HG02588 (cell line): ENCODE results near the gene UGT1A7.
"Not testable (repeated sequence)": the region's sequence is repeated elsewhere in the genome, so short reads cannot be mapped to it uniquely, and the experiment has no call there.

ENCODE experiments used
- ATAC-seq: cut with Tn5 transposase; IDR thresholded peaks from one replicate; pipeline ENCODE4 v1.9.1; 2021; ENCODE audit warnings: mild to moderate bottlenecking, moderate library complexity; ENCODE audit not compliant: unreplicated experiment

UGT1A7 gene

DNA sequence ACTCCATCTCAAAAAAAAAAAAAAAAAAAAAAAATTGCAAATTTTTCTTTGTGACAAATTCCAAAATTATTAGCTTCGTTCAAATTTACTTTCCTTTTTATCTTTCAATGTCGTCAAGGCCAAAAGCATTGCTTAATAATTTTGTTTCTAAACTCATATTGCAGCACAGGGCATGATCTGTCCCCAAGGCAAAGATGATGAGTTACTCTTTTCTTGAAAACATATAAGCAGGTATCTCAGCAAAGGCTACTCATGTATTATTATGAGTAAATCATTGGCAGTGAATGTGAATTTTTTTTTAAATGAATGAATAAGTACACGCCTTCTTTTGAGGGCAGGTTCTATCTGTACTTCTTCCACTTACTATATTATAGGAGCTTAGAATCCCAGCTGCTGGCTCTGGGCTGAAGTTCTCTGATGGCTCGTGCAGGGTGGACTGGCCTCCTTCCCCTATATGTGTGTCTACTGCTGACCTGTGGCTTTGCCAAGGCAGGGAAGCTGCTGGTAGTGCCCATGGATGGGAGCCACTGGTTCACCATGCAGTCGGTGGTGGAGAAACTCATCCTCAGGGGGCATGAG, at the start of gene UGT1A7:
Gene UGT1A7, plus strand, starts transcription at position 381 of the 579 bp plus-strand sequence. Its CDS starts 37 bp downstream, at position 418.
- no peak for ATAC-seq

DNA sequence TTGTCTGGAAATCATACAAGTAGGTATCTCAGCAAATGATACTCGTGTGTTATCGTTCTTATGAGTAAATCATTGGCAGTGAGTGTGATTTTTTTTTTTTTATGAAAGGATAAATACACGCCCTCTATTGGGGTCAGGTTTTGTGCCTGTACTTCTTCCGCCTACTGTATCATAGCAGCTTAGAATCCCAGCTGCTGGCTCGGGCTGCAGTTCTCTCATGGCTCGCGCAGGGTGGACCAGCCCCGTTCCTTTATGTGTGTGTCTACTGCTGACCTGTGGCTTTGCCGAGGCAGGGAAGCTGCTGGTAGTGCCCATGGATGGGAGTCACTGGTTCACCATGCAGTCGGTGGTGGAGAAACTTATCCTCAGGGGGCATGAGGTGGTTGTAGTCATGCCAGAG, 45.4 kb upstream of the UGT1A7 start, which contains the start of gene UGT1A10:
Gene UGT1A10, plus strand, starts transcription at position 143 of the 400 bp plus-strand sequence. Its CDS starts 75 bp downstream, at position 218.
- ATAC-seq = not testable (repeated sequence)

DNA sequence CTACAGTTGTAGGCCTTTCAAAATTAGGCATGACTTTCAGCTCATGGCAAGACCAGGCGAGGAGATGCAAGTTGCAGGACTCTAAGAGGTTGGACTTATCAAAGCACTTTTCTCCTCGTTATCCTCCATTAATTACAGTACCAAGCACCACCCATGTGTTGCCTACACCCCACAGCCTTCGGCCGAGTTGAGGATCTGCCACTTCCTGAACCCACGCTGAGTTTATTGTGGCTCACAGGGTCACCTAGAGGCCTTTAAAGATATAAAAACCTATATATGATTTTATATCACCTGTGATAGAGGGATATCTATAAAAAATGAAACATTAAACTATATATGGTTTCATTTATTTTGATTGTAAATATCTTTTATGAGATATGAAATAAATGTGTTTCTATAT, 42.9 kb upstream of the UGT1A7 start:
- ATAC-seq = no peak

DNA sequence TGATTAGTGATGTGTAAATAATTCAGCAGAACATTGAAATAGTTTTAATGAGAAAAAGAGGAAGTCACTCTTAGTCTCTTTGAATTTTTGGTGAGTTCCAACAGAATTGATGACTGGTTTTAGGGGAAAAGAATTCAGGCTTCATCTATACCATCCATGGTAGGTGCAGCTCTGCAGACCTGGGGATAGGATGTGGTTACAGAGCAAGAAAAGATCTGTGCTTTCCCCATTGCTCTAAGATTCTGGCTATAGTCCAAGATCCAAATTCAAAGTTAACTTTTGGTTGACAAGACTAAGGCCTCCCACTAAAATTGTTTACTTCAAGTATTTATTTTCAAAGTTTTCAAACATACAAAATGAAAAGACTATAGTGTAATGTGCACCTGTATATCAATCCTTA, 41.8 kb upstream of the UGT1A7 start:
- no peak for ATAC-seq

DNA sequence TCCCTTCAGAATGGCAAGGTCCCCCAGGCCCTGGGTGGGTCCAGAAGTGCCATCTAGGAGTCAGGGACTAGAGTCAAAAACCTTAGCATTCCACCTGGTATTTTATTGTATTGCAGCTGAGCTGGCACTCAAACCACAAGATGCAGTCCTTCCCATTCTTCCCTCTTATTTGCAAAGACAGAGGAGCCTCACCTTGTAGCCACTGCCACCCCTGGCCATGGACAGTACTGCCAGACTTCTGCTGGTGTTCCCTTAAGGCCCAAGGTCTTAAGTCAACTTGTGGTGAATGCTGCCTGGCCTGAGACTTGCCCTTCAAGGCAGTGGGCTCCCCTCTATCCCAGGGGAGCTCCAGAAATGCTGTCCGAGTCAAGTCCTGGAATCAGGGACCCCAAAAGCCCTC, 38.6 kb upstream of the UGT1A7 start:
- ATAC-seq = no peak

DNA sequence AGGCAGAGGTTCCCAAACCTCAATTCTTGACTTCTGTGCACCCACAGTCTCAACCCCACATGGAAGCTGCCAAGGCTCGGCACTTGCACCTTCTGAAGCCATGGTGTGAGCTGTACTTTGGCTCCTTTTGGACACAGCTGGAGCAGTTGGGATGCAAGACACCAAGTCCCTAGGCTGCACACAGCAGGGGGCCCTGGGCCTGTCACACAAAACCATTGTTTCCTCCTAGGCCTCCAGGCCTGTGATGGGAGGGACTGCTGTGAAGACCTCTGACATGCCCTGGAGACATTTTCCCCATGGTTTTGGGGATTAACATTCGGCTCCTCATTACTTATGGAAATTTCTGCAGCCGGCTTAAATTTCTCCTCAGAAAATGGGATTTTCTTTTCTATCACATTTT, 35.7 kb upstream of the UGT1A7 start:
- ATAC-seq = not testable (repeated sequence)

DNA sequence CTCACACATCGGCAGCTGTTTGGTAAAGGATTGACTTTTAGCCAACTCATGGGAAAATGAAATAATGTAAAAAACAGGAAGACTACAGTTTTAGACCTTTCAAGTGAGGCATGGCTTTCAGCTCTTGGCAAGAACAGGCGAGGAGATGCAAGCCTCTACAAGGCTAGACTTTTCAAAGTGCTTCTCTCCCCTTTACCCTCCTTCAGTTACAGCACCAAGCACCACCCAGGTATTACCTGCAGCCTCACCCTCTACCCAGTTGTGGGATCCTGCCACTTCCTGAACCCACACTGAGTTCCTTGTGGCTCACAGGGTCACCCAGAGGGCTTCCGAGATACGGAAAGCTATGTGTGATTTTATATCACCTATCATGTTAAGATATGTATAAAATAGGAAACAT, 30.7 kb upstream of the UGT1A7 start:
- ATAC-seq = no peak

DNA sequence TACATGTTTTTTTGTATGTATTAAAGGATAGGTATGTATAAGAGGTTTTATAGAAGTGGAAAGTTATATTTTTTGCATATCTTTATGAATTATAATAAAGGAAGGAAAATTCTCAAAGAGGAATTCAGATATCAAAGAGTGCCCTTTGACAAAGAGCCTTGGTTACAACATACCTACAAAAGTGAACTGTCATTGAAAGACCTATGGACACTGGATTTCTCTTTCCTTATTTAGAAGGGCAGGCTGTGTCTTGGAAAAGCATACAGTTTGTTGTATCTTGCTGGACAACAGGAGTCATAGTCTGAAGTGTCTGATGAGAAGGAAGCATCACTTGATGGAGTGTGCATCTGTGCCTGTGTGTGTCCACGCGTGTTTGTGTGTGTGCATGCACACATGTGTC, 30.3 kb upstream of the UGT1A7 start:
- ATAC-seq = no peak

DNA sequence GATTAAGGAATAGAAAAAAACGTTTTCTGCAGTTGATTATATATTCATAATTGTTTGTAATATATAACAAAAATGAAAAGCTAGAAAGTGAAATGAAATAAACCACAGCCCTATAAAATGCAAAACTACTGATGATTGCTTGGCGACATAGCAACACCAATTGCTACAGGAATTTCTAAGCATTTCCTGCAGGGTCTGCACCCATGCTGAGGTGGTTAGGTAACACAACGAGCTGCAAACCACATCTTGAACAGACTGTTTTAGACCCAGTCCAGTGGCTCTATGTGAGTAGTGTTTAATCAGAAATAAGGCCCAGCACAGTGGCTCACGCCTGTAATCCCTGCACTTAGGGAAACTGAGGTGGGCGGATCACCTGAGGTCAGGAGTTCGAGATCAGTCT, 27.2 kb upstream of the UGT1A7 start:
- no peak for ATAC-seq

DNA sequence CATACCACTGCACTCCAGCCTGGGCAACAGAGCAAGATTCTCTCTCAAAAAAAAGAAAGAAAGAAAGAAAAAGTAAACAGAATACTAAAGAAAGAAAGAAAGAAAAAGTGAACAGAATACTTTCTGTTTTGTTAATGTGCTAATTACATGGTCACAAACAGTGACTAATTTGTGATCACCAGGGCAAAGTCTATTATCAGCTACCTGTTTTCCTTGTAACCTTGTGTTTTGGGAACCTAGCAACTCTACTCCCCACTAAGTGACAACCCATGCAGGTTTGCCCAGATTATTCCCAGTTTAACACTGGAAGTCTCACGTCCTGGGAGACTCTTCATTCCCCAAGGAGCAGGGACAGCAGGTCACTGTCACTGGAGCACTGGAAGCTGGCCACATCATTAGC, 26.7 kb upstream of the UGT1A7 start:
- no peak for ATAC-seq

DNA sequence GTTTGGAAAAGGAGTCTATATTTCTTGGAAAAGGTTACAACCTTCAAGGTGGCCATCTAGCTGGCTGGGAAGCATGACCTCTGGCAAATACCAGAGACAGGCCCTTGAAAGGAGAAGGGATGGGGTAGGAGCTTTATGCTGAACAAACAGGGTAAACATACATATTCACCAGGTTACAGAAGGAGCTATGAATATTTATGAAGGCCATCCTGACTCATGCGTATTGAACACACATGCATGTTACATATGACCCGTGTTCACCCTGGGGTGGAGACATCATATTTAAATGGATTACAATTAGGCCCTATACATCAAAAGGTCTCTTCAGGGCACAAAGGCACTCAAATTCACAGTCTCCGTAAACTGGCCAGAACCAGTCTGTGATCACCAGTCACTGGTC, 25.8 kb upstream of the UGT1A7 start:
- not testable (repeated sequence) for ATAC-seq

DNA sequence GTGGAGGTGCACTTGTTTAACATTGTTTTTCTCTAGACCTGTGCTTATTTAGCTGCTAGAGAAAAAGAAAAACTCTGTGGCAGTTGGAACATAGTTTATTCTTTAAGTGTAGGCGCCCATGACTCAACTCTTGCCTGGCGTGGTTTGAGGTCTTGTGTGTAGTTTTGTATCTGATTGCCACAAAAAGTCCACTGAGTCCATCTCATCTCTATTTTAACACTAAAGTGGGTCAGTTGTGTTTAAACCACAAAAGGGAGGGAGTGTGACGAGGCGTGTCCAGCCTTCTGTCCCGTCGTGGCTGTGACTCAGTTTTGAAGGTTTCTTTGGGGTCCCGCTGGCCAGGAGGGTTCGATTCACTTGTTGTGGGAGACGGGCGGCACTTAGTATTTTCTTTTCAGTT, 25.3 kb upstream of the UGT1A7 start:
- ATAC-seq = no peak

DNA sequence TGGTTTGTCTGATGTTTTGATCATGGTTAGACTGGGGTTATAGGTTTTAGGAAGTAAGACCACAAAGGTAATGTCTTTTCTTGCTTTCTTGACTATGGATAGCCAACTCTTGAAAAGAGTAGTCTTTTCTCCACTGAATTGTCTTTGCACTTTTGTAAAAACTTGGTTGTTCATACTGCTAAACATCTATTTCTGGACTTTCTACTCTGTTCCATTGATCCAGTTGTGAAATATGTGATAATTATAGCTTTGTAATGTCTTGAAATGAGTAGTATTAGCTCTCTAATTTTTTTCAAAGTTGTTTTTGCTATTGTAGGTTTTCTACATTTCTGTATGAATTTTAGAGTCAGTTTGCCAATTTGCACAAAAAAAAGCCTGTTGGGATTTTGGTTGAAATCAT, 23.1 kb upstream of the UGT1A7 start:
- ATAC-seq = no peak

DNA sequence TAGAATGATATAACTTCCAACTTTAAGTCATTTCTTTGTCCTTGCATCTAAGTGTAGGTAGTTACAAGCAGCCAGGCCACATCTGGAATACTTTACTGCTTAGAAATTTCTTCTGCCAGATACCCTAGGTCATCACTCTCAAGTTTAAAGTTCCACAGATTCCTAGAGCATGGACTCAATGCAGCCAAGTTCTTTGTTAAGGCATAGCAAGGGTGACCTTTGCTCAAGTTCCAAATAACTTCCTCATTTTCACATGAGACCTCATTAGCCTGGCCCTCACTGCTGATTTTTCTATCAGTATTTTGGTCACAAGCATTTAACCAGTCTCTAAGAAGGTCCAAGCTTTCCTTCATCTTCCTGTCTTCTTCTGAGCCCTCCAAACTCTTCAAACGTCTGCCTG, 17.8 kb upstream of the UGT1A7 start:
- ATAC-seq = no peak

DNA sequence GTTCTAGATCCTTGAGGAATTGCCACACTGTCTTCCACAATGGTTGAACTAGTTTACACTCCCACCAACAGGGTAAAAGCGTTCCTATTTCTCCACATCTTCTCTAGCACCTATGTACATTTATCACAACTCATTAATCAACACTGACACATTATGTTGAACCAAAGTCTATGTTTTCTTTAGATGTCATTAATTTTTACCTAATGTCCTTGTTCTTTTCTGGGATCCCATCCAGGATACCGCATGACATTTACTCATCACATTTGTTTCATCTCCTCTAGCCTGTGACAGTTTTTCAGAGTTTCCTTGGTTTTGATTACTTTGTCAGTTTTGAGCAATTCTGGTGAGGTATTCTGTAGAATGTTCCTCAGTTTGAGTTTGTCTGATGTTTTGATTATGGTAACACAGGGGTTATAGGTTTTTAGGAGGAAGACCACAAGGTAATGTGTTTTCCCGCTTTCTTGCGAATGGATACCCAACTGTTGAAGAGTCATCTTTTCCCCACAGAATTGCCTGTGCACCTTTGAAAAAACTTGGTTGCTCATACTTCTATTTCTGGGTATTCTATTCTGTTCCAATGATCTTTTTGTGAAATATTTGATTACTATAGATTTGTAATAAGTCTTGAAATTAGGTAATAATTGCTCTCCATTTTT, 13.0 kb upstream of the UGT1A7 start:
- ATAC-seq = no peak

DNA sequence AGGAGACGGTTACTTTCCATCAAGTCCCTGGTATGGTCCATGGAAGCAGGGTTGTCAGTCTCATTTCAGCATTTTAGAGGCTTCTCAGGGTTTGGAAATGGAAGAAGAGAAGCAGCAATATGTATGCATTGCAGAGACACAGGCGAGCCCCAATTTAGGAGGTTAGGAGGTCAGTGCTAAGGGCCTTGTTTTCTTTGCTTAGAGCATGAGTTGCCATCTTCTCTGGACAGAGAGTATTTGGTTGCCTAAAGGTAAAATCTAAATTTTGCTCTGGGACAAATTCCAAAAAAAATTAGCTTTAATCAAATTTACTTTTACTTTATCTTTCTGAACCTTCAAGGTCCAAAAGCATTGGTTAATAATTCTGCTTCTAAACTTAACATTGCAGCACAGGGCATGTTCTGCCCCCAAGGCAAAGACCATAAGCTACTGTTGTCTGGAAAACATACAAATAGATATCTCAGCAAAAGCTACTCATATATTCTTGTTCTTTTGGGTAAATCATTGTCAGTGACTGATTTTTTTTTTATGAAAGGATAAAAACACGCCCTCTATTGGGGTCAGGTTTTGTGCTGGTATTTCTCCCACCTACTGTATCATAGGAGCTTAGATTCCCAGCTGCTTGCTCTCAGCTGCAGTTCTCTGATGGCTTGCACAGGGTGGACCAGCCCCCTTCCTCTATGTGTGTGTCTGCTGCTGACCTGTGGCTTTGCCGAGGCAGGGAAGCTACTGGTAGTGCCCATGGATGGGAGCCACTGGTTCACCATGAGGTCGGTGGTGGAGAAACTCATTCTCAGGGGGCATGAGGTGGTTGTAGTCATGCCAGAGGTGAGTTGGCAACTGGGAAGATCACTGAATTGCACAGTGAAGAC, 10.2 kb upstream of the UGT1A7 start, which contains the start of gene UGT1A9:
Gene UGT1A9, plus strand, starts transcription at position 609 of the 872 bp plus-strand sequence. Its CDS starts 37 bp downstream, at position 646.
- ATAC-seq = no peak

DNA sequence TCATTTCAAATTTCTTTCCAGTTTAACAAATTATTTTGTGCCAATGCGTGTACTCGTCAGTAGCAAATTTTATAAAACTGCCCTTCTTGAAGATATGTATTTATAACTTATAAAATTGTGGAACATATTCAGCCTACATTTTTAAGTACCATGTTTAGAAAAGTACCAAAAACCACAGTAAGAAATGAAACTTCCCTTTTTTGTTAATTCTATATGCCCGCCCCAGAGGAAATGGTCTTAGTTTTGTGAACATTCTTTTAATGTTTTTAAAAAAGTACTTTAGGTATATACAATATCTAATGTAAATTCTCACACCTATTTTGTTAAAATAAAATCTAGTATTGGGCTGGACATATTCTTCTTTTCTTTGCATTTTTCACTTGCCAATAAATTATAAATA, 8.8 kb upstream of the UGT1A7 start:
- ATAC-seq = no peak

DNA sequence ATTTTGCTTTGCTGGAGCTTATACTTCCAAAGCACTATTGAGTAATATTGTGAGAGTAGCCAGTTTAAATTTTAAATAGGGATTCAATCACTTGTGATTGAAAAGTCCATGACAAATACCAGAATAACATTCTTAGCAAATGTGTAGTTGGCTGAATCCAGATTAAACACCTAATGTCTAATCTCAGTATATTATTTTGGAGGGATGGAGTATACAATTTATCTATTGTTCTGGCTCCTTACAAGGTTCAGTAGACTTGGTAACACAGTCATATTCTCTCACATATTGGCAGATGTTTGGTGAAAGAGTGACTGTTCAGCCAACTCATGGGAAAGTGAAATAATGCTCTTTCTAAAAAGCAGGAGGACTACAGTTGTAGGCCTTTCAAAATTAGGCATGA, 7.8 kb upstream of the UGT1A7 start:
- ATAC-seq = no peak

DNA sequence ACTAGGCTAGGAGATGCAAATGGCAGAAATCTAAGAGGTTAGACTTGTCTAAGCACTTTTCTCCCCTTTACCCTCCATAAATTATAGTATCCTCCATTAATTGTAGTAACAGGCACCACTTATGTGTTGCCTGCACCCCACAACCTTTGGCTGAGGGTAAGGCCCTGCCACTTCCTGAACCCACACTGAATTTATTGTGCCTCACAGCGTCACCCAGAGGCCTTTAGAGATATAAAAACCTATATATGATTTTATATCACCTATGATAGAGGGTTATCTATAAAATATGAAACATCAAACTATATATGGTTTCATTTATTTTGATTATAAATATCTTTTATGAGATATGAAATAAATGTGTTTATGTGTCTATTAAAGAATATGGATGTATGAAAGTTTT, 7.4 kb upstream of the UGT1A7 start:
- ATAC-seq = no peak

DNA sequence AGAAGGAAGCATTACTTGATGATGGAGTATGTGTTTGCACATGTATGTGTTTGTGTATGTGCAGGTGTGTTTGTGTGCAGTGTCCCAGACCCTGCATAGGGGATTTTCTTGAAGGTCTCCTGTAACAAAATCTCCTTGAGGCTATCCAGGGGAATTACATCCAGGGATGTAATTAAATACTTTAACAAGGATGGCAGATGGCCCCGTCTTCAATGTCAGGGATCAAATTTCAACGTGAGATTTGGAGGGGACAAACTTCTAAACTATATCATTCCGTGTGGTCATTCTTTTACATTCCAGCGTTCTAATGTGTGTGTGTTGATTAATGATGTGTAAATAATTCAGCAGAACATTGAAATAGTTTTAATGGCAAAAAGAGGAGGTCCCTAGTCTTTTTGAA, 6.7 kb upstream of the UGT1A7 start:
- ATAC-seq = no peak

DNA sequence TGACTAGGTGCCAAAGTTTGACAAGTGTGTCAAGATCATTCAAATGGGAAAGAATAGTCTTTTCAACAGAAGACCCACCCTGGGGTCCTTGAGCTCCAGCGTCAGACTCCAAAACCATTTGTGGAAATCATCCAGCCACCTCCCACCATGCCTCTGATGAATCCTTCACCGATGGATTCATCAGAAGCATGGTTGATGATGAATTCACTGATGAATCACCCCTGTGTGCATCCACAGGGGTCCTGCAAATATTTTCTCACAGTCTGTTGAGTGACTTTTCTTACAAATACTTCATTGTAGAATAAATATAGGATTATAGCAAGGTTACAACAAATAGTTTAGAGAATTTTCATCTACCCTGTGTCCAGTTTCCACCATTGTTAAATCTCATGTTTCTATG, 5.7 kb upstream of the UGT1A7 start:
- ATAC-seq = no peak

DNA sequence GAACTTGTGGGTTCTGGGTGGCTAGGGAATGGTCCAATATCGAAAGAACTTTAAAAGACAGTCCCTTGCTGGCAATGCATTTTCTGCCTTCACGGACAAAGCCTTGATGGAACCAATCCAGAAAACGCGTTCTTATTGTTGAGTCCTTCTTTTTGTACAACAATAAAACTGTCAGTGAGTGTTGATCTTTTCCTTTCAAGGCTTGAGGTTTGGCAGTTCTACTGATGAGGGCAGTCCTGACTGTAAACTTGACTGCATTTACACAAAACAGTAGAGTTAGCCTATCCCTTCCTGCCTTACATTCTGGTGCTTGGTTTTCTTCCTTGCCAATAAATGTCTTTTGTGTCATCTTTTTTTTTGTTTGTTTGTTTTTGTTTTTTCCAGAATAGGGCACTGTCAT, 2.5 kb upstream of the UGT1A7 start:
- no peak for ATAC-seq
